PFSK-1 (cell line): ENCODE data around the gene GNGT1.

ENCODE experiments used
- FOXP2 ChIP-seq: optimal IDR thresholded peaks from 2 replicates; pipeline ENCODE3; 2011; ENCODE audit warnings: borderline replicate concordance, control low read depth, inconsistent platforms; ENCODE audit not compliant: insufficient read depth; ENCODE audit errors: extremely low read length, extremely low read depth
- POLR2AphosphoS5 ChIP-seq: IDR thresholded peaks from 2 replicates; pipeline ENCODE4 v1.6.1; 2012; ENCODE audit warnings: low read depth, mild to moderate bottlenecking, control low read depth, low read length, moderate library complexity
- SIN3A ChIP-seq: IDR thresholded peaks from 2 replicates; pipeline ENCODE4 v1.6.1; 2012; ENCODE audit warnings: mild to moderate bottlenecking, low read length, moderate library complexity, borderline replicate concordance; ENCODE audit not compliant: insufficient read depth
- TAF1 ChIP-seq: IDR thresholded peaks from 2 replicates; pipeline ENCODE4 v1.6.1; 2012; ENCODE audit warnings: low read length, control low read depth, borderline replicate concordance; ENCODE audit not compliant: insufficient read depth
- TF ChIP-seq, protein P1 (sequence below), 2 experiments: IDR thresholded peaks; 2 replicates each; pipeline versions ENCODE4 v1.6.1 to v1.8.0; 2011 to 2012; ENCODE audit warnings: low read depth in 2 of 2, low read length in 2 of 2, control low read depth in 1 of 2, inconsistent platforms in 1 of 2, mild to moderate bottlenecking in 1 of 2, moderate library complexity in 1 of 2; ENCODE audit not compliant: insufficient read depth in 1 of 2

Gene GNGT1

DNA sequence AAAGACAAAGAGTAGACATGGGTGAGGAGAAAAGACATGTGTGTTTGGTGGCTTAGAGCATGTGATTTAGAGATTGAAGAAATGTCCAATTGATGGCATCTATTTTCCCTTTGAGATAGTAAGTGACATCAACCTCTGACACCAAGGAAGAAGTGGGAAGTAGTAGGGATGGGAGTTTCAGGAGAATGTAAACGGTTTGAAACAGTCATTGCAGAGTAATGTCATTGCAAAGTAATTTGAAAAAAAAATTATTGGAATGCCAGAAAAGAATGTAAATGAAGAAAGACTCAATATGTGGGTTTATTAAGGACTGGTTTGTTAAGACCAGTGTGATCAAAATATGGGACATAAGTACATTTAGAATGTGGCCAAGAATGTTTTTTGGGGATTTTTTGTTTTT lies 41.7 kb downstream of the GNGT1 start:
- TF ChIP-seq POLR2AphosphoS5 (no peak), TAF1 (no peak), SIN3A (no peak), FOXP2 (no peak)
- TF ChIP-seq, protein P1, sequence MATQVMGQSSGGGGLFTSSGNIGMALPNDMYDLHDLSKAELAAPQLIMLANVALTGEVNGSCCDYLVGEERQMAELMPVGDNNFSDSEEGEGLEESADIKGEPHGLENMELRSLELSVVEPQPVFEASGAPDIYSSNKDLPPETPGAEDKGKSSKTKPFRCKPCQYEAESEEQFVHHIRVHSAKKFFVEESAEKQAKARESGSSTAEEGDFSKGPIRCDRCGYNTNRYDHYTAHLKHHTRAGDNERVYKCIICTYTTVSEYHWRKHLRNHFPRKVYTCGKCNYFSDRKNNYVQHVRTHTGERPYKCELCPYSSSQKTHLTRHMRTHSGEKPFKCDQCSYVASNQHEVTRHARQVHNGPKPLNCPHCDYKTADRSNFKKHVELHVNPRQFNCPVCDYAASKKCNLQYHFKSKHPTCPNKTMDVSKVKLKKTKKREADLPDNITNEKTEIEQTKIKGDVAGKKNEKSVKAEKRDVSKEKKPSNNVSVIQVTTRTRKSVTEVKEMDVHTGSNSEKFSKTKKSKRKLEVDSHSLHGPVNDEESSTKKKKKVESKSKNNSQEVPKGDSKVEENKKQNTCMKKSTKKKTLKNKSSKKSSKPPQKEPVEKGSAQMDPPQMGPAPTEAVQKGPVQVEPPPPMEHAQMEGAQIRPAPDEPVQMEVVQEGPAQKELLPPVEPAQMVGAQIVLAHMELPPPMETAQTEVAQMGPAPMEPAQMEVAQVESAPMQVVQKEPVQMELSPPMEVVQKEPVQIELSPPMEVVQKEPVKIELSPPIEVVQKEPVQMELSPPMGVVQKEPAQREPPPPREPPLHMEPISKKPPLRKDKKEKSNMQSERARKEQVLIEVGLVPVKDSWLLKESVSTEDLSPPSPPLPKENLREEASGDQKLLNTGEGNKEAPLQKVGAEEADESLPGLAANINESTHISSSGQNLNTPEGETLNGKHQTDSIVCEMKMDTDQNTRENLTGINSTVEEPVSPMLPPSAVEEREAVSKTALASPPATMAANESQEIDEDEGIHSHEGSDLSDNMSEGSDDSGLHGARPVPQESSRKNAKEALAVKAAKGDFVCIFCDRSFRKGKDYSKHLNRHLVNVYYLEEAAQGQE (IDR thresholded peaks at IDR 0.05; ENCODE audit: insufficient read depth in 1 of 2, low read depth in 2 of 2, low read length in 2 of 2) = no peak

DNA sequence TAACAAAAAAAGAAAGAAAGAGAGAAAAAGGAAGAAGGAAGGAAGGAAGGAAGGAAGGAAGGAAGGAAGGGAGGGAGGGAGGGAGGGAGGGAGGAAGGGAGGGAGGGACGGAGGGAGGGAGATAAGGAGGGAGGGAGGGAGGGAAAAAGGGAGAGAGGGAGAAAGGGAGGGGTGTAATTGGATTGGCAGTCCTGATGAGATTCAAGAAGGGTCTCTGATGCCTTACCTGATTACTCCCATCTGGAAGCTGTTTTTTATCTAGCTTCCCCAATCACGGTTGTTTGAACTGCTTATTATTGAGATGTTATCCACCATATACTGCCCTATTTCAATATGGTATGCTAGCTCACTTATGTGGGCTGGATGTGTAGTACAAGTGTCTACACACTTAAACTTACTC lies 42.5 kb downstream of the GNGT1 start:
- no peak for TF ChIP-seq SIN3A
- TF ChIP-seq, protein P1 (IDR thresholded peaks at IDR 0.05; ENCODE audit: insufficient read depth in 1 of 2, low read depth in 2 of 2, low read length in 2 of 2) = no peak

DNA sequence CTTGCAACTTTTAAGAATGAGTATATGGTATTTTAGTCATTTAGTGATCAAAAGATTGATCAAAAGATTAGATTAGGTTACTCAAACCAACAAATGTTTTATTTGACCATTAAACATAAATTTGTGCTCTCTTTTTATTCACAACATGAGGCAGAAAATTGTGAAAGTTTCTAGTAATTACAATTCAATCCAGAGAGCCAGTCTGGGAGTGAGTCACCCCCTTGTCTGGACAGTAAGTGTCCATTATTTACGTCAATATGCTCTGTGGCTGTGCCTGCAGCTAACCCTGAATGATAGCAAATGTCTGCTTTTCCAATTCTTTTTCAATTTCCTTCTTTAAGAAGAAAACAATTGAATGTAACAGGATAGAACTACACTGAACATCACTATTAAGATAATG lies 43.1 kb downstream of the GNGT1 start:
- TF ChIP-seq, protein P1 (IDR thresholded peaks at IDR 0.05; ENCODE audit: insufficient read depth in 1 of 2, low read depth in 2 of 2, low read length in 2 of 2) = no peak
- TF ChIP-seq POLR2AphosphoS5 (no peak), FOXP2 (no peak), TAF1 (no peak), SIN3A (no peak)

DNA sequence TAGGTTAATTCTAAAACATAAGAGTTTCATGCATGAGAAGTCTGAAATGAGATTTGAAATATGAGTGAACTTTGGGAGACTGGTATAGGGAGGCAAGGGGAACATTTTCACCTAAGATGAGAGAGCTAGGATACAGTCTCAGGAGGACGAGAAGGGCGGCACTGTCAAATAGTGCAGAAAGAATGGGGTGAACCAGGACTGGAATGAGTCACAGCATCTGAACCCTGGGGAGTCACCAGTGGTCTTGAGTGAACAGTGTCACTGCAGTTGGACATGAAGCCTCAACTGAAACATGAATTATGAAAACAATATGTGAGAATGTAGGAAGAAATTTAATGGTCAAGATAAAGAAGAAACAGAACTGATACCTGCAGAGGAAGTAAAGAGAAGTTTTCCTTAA lies 48.9 kb downstream of the GNGT1 start:
- TF ChIP-seq FOXP2 = no peak
- TF ChIP-seq SIN3A = no peak
- no peak for TF ChIP-seq TAF1
- no peak for TF ChIP-seq POLR2AphosphoS5
- TF ChIP-seq, protein P1 (IDR thresholded peaks at IDR 0.05; ENCODE audit: insufficient read depth in 1 of 2, low read depth in 2 of 2, low read length in 2 of 2) = no peak

DNA sequence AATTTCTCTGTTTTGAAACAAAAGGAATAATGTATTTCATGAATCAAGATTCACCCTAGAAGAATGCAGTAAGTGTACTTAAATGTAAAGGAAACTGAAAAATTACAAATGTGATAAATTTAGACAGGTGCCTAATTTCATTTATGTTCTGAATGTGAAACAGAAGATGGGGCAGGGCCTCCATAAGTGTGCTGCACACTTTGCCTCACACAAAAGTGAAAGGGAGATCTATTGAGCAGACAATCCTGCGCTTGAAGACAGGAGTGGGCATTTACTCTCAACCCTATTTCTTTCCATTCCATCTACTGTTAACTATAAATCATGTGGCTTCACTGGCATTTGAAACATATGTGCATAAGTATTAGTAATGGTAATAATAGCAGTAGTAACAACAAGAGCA lies 51.4 kb downstream of the GNGT1 start:
- TF ChIP-seq, protein P1 (IDR thresholded peaks at IDR 0.05; ENCODE audit: insufficient read depth in 1 of 2, low read depth in 2 of 2, low read length in 2 of 2) = no peak
- TF ChIP-seq SIN3A (no peak), FOXP2 (no peak), TAF1 (no peak), POLR2AphosphoS5 (no peak)
